HCT116 (cell line): ENCODE measurements around the gene KNTC1. TPM values are rescaled to one million over a fixed set of nuclear protein-coding genes. Genes with fewer than 3 reads are reported as not detected.

Experiments
- ATAC-seq: fragments of 200-7000 bp; cut with Tn5 transposase; 2 replicates; pipeline ENCODE4 v1.9.1; 2020; ENCODE audit warnings: mild to moderate bottlenecking, moderate library complexity
- BruUV-seq: library from RNA; stranded (reverse); fragments of 400-500 nt; replicated peaks from 2 replicates; lab custom pipeline; 2021; lab: Mats Ljungman, UMichigan
- CTCF ChIA-PET: fragments of 300-600 bp; sonication (Branson Sonifier 250); formaldehyde crosslinking; loops from one replicate; lab custom pipeline; 2021; ENCODE audit warnings: antibody characterized with exemption; lab: Charles Lee
- POLR2A ChIA-PET: fragments of 300-600, 350-600 bp; sonication (Branson Sonifier 250); formaldehyde crosslinking; loops from one replicate; lab custom pipeline; 2021; ENCODE audit warnings: antibody characterized with exemption; lab: Charles Lee
- RAD21 ChIA-PET, 2 experiments: fragments of 300-600 bp; sonication (Branson Sonifier 250); formaldehyde crosslinking; loops; one replicate each; lab custom pipeline; 2023; ENCODE audit warnings: low total read pairs in 2 of 2; ENCODE audit not compliant: uncharacterized antibody in 2 of 2, unreplicated experiment in 2 of 2, low non-redundant PET in 1 of 2; lab: Charles Lee
- DNase-seq: peaks from one replicate; pipeline ENCODE4 v3.0.0-alpha.2; 2010; ENCODE audit warnings: low read depth, low spot score
- H2AFZ ChIP-seq: fragments of 200-600 bp; shearing (Covaris generic), sonication (generic); 2 replicates; pipeline ENCODE4 v1.6.1; 2017; ENCODE audit warnings: low read depth, mixed run types, mixed read lengths, antibody characterized with exemption, low read length; ENCODE audit not compliant: poor library complexity, severe bottlenecking
- H3K27ac ChIP-seq: 2 replicates; pipeline ENCODE4 v1.5.1; 2012; ENCODE audit warnings: low read depth, low read length
- H3K27me3 ChIP-seq: fragments of 200-600 bp; sonication (generic); 2 replicates; pipeline ENCODE4 v1.6.1; 2016; ENCODE audit warnings: mixed run types, low read length, mixed read lengths; ENCODE audit not compliant: insufficient read depth
- H3K36me3 ChIP-seq, 2 experiments: fragments of 200-500 bp in 1 of 2; fragments of 200-600 bp in 1 of 2; sonication (Bioruptor generic) in 1 of 2; sonication (generic) in 1 of 2; 2 replicates each; pipeline versions ENCODE4 v1.5.1 to v1.6.1; 2014 to 2016; ENCODE audit warnings: low read length in 2 of 2, inconsistent platforms in 1 of 2, mixed read lengths in 1 of 2, mixed run types in 1 of 2; ENCODE audit not compliant: insufficient read depth in 2 of 2, control insufficient read depth in 1 of 2
- H3K4me1 ChIP-seq, 2 experiments: fragments of 200-600 bp in 1 of 2; sonication (generic) in 1 of 2; 2 replicates each; pipeline versions ENCODE4 v1.5.1 to v1.6.1; 2012 to 2017; ENCODE audit warnings: low read length in 2 of 2, inconsistent platforms in 1 of 2, mild to moderate bottlenecking in 1 of 2, mixed read lengths in 1 of 2, mixed run types in 1 of 2, moderate library complexity in 1 of 2; ENCODE audit not compliant: insufficient read depth in 2 of 2, control insufficient read depth in 1 of 2
- H3K4me2 ChIP-seq: fragments of 200-600 bp; sonication (generic); 2 replicates; pipeline ENCODE4 v1.6.1; 2017; ENCODE audit warnings: mixed run types, low read length, mixed read lengths
- H3K4me3 ChIP-seq, 2 experiments: fragments of 200-600 bp in 1 of 2; sonication (generic) in 1 of 2; replicated peaks in 1 of 2; 2 replicates each; pipeline ENCODE4 v1.5.1; 2011 to 2016; ENCODE audit warnings: low read length in 2 of 2, control low read depth in 1 of 2, low read depth in 1 of 2, mild to moderate bottlenecking in 1 of 2, mixed read lengths in 1 of 2, mixed run types in 1 of 2
- H3K79me2 ChIP-seq: fragments of 200-600 bp; sonication (generic); 2 replicates; pipeline ENCODE4 v1.6.1; 2017; ENCODE audit warnings: mild to moderate bottlenecking, mixed run types, low read length, moderate library complexity, mixed read lengths; ENCODE audit not compliant: insufficient read depth
- H3K9ac ChIP-seq: fragments of 200-600 bp; sonication (generic); 2 replicates; pipeline ENCODE4 v1.6.1; 2016; ENCODE audit warnings: low read length, mixed read lengths
- H3K9me2 ChIP-seq: fragments of 200-600 bp; sonication (generic), shearing (Covaris generic); 2 replicates; pipeline ENCODE4 v1.6.1; 2017; ENCODE audit warnings: mixed run types, mild to moderate bottlenecking, moderate library complexity; ENCODE audit not compliant: insufficient read depth
- H3K9me3 ChIP-seq, 2 experiments: fragments of 200-500 bp in 1 of 2; fragments of 200-600 bp in 1 of 2; sonication (Bioruptor generic) in 1 of 2; sonication (generic) in 1 of 2; 2 replicates each; pipeline ENCODE4 v1.6.1; 2014 to 2017; ENCODE audit warnings: low read length in 2 of 2, mixed read lengths in 2 of 2, inconsistent platforms in 1 of 2, low read depth in 1 of 2, mild to moderate bottlenecking in 1 of 2, mixed run types in 1 of 2, moderate library complexity in 1 of 2; ENCODE audit not compliant: control insufficient read depth in 1 of 2, insufficient read depth in 1 of 2
- H4K20me1 ChIP-seq: fragments of 200-600 bp; sonication (generic), shearing (Covaris generic); 2 replicates; pipeline ENCODE4 v1.6.1; 2017; ENCODE audit warnings: mixed run types, mild to moderate bottlenecking, moderate library complexity; ENCODE audit not compliant: insufficient read depth
- CBX3 ChIP-seq: IDR thresholded peaks from 2 replicates; pipeline ENCODE4 v1.6.1; 2012; ENCODE audit warnings: low read depth
- JUND ChIP-seq: IDR thresholded peaks from 2 replicates; pipeline ENCODE4 v1.6.1; 2012
- POLR2AphosphoS5 ChIP-seq: IDR thresholded peaks from 2 replicates; pipeline ENCODE4 v1.6.1; 2011; ENCODE audit warnings: mild to moderate bottlenecking, low read depth, low read length, moderate library complexity
- SP1 ChIP-seq: IDR thresholded peaks from 2 replicates; pipeline ENCODE4 v1.6.1; 2012; ENCODE audit warnings: low read depth
- TCF7L2 ChIP-seq: IDR thresholded peaks from 2 replicates; pipeline ENCODE4 v1.7.0; 2011; ENCODE audit warnings: borderline replicate concordance, inconsistent platforms; ENCODE audit not compliant: insufficient read depth, insufficient read length; ENCODE audit errors: extremely low read depth
- YY1 ChIP-seq: IDR thresholded peaks from 2 replicates; pipeline ENCODE4 v1.6.1; 2011; ENCODE audit warnings: low read length, low read depth, moderate library complexity, mild to moderate bottlenecking; ENCODE audit not compliant: insufficient replicate concordance; ENCODE audit errors: extremely low read depth
- ZFX ChIP-seq: fragments of 450-650 bp; IDR thresholded peaks from 2 replicates; pipeline ENCODE4 v1.6.1; 2017
- intact Hi-C: fragments of 100-400 bp; cut with micrococcal nuclease; formaldehyde crosslinking; loops from 2 replicates; pipeline ENCODE4 v1.10.0; 2022
- total RNA-seq: library from RNA; stranded (reverse); gene quantifications from one replicate; pipeline ENCODE4 v1.2.1, GENCODE V29; 2021; ENCODE audit not compliant: unreplicated experiment
- TF ChIP-seq, protein P1 (sequence below): IDR thresholded peaks from 2 replicates; pipeline ENCODE4 v1.6.1; 2012; ENCODE audit warnings: low read depth
- TF ChIP-seq, protein P2 (sequence below): IDR thresholded peaks from 2 replicates; pipeline ENCODE4 v1.6.1; 2011; ENCODE audit warnings: mild to moderate bottlenecking, low read length, moderate library complexity; ENCODE audit not compliant: insufficient replicate concordance; ENCODE audit errors: extremely low read depth

The KNTC1 gene
- total RNA-seq, 1 experiment from 2014 or later: 70.2 TPM

DNA sequence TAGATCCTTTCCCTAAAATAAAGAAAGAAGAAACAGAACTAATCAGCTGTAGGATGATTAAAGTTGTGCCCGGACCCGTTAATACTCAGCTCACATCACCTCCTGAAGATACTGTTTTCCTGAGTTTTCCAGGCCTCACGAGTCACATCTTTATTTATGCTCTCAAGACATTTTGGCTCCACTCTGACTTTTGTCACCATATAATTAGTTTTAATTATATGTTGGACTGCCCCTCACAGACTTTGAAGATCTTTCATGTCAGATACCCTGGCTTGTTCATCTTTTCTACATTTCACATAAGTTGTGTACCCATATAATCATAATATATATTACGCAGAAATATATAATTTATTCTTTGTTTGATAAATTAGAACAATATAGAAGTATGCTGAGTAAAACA, 88.7 kb downstream of the KNTC1 start:
- intact Hi-C loops: no loop called here
- RAD21 ChIA-PET: no interaction called here
- Histone ChIP-seq H3K27ac (no peak overlapping the region), H3K27me3 (no peaks in the 10 kb centered on the region), H4K20me1 (no peaks in the 10 kb centered on the region), H3K9me2 (no peaks in the 10 kb centered on the region), H3K9me3 (no peaks in the 10 kb centered on the region), H3K4me1 (no peaks in the 10 kb centered on the region), H3K4me3 (no peak overlapping the region), H2AFZ (no peak overlapping the region), H3K4me2 (no peak overlapping the region), H3K9ac (no peak overlapping the region), H3K36me3 (peaks cover 34 to 43% of the 10 kb centered on the region in 2 experiments), H3K79me2 (no peaks in the 10 kb centered on the region)
- ATAC-seq (no peak), DNase-seq (no peak)
- POLR2A ChIA-PET: no interaction called here
- no peak for TF ChIP-seq CBX3
- no peak for TF ChIP-seq YY1
- no peak for TF ChIP-seq TCF7L2
- TF ChIP-seq, protein P1, sequence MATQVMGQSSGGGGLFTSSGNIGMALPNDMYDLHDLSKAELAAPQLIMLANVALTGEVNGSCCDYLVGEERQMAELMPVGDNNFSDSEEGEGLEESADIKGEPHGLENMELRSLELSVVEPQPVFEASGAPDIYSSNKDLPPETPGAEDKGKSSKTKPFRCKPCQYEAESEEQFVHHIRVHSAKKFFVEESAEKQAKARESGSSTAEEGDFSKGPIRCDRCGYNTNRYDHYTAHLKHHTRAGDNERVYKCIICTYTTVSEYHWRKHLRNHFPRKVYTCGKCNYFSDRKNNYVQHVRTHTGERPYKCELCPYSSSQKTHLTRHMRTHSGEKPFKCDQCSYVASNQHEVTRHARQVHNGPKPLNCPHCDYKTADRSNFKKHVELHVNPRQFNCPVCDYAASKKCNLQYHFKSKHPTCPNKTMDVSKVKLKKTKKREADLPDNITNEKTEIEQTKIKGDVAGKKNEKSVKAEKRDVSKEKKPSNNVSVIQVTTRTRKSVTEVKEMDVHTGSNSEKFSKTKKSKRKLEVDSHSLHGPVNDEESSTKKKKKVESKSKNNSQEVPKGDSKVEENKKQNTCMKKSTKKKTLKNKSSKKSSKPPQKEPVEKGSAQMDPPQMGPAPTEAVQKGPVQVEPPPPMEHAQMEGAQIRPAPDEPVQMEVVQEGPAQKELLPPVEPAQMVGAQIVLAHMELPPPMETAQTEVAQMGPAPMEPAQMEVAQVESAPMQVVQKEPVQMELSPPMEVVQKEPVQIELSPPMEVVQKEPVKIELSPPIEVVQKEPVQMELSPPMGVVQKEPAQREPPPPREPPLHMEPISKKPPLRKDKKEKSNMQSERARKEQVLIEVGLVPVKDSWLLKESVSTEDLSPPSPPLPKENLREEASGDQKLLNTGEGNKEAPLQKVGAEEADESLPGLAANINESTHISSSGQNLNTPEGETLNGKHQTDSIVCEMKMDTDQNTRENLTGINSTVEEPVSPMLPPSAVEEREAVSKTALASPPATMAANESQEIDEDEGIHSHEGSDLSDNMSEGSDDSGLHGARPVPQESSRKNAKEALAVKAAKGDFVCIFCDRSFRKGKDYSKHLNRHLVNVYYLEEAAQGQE: no peak
- no peak for TF ChIP-seq ZFX
- TF ChIP-seq JUND: no peak
- TF ChIP-seq SP1: no peak
- TF ChIP-seq, protein P2, sequence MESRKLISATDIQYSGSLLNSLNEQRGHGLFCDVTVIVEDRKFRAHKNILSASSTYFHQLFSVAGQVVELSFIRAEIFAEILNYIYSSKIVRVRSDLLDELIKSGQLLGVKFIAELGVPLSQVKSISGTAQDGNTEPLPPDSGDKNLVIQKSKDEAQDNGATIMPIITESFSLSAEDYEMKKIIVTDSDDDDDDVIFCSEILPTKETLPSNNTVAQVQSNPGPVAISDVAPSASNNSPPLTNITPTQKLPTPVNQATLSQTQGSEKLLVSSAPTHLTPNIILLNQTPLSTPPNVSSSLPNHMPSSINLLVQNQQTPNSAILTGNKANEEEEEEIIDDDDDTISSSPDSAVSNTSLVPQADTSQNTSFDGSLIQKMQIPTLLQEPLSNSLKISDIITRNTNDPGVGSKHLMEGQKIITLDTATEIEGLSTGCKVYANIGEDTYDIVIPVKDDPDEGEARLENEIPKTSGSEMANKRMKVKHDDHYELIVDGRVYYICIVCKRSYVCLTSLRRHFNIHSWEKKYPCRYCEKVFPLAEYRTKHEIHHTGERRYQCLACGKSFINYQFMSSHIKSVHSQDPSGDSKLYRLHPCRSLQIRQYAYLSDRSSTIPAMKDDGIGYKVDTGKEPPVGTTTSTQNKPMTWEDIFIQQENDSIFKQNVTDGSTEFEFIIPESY: no peak
- no peak for TF ChIP-seq POLR2AphosphoS5
- CTCF ChIA-PET: no interaction called here
- no TSS peak for BruUV-seq
